Measurements from ENCODE around the gene GJD3.

DNA sequence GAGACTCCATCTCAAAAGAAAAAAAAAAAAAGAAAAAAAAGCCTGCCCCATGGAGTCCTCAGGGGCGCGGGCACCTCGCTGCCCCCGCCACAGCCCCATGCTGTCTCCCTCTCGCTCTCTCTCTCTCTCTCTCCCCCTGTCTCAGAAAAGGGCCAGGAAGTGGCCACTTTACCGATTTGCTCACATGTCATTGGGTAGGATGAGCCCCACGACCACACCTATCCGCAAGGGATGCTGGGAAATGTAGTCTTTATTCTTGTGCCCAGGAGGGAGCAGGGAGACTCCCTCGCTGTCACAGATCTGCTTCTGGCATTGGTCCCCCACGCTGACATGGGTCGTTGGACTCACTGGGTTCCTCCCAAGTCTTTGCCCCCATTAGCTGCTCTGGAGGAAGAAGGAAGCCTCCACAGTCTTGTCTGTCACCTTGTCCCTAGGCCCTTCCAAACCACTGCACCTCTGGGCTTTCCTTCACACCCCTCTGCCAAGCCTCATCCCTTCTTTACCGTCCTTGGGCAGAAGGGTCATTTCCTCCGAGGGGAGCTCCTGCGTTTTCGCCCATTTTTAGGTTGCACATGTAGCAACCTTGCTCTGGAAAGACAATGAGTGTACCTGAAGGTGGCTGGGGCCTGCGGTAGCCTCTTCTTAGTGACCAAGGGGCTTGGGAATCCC is 6.9 kb upstream of the GJD3 start:
- no peak for TF ChIP-seq POLR2A (IDR thresholded peaks at IDR 0.05)
- TF ChIP-seq, protein P1, sequence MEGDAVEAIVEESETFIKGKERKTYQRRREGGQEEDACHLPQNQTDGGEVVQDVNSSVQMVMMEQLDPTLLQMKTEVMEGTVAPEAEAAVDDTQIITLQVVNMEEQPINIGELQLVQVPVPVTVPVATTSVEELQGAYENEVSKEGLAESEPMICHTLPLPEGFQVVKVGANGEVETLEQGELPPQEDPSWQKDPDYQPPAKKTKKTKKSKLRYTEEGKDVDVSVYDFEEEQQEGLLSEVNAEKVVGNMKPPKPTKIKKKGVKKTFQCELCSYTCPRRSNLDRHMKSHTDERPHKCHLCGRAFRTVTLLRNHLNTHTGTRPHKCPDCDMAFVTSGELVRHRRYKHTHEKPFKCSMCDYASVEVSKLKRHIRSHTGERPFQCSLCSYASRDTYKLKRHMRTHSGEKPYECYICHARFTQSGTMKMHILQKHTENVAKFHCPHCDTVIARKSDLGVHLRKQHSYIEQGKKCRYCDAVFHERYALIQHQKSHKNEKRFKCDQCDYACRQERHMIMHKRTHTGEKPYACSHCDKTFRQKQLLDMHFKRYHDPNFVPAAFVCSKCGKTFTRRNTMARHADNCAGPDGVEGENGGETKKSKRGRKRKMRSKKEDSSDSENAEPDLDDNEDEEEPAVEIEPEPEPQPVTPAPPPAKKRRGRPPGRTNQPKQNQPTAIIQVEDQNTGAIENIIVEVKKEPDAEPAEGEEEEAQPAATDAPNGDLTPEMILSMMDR (IDR thresholded peaks at IDR 0.05), result no peak
- no peak for TF ChIP-seq POLR2AphosphoS5 (IDR thresholded peaks at IDR 0.05)
- TF ChIP-seq EP300 (IDR thresholded peaks at IDR 0.05), result no peak

All from gastroesophageal sphincter (tissue), 3 donors.